CD14-positive monocyte (primary cell): Measurements from ENCODE around the gene BTN3A1. TPM values are rescaled to one million over a fixed set of nuclear protein-coding genes. Genes with fewer than 3 reads are reported as not detected.
A peak's percentile ranks its signal among the peaks of the same experiment; 100 is the strongest.

Experiments used
- DNase-seq, 3 donors: peaks; one replicate each; pipeline ENCODE4 v3.0.0-alpha.2; 2011 to 2022
- H2AFZ ChIP-seq: 2 replicates; pipeline ENCODE4 v1.6.0; 2012; ENCODE audit warnings: mild to moderate bottlenecking, low read depth, low read length, inconsistent platforms; ENCODE audit not compliant: insufficient read depth, poor library complexity, severe bottlenecking
- H3K27ac ChIP-seq, 2 donors: 1 replicate in 1 of 2; 2 replicates in 1 of 2; pipeline ENCODE4 v1.5.1; 2012 to 2013; ENCODE audit warnings: low read length in 2 of 2, control low read depth in 1 of 2, inconsistent platforms in 1 of 2, low read depth in 1 of 2, mild to moderate bottlenecking in 1 of 2
- H3K27me3 ChIP-seq, 2 donors: one replicate each; pipeline versions ENCODE4 v1.6.0 to v1.6.1; 2011 to 2013; ENCODE audit warnings: low read length in 2 of 2; ENCODE audit not compliant: control insufficient read depth in 2 of 2, insufficient read depth in 2 of 2
- H3K36me3 ChIP-seq, 2 donors: replicated peaks in 1 of 2; 1 replicate in 1 of 2; 2 replicates in 1 of 2; pipeline versions ENCODE4 v1.5.1 to v1.6.1; 2012 to 2013; ENCODE audit warnings: low read length in 2 of 2, control low read depth in 1 of 2, inconsistent platforms in 1 of 2, mild to moderate bottlenecking in 1 of 2; ENCODE audit not compliant: insufficient read depth in 2 of 2, control insufficient read depth in 1 of 2
- H3K4me1 ChIP-seq, 2 donors: 1 replicate in 1 of 2; 2 replicates in 1 of 2; pipeline versions ENCODE4 v1.5.1 to v1.6.1; 2012 to 2013; ENCODE audit warnings: low read length in 2 of 2, control low read depth in 1 of 2, inconsistent platforms in 1 of 2, mild to moderate bottlenecking in 1 of 2, moderate library complexity in 1 of 2; ENCODE audit not compliant: insufficient read depth in 2 of 2, control insufficient read depth in 1 of 2
- H3K4me2 ChIP-seq: replicated peaks from 2 replicates; pipeline ENCODE3; 2012; ENCODE audit warnings: low read length, moderate library complexity, mild to moderate bottlenecking; ENCODE audit not compliant: poor library complexity, severe bottlenecking; ENCODE audit errors: extremely low read depth
- H3K4me3 ChIP-seq, 3 experiments: fragments of 200-600 bp in 1 of 3; sonication (generic) in 1 of 3; replicated peaks in 1 of 3; 1 replicate in 2 of 3; 2 replicates in 1 of 3; pipeline ENCODE4 v1.5.1; 2011 to 2013; ENCODE audit warnings: low read length in 3 of 3, mild to moderate bottlenecking in 3 of 3, control low read depth in 2 of 3, low read depth in 2 of 3, inconsistent platforms in 1 of 3, moderate library complexity in 1 of 3
- H3K79me2 ChIP-seq: 2 replicates; pipeline ENCODE4 v1.6.0; 2012; ENCODE audit warnings: mild to moderate bottlenecking, control low read depth, inconsistent platforms, low read length, moderate library complexity; ENCODE audit not compliant: insufficient read depth
- H3K9ac ChIP-seq: 2 replicates; pipeline ENCODE4 v1.6.0; 2017; ENCODE audit warnings: low read length, mild to moderate bottlenecking; ENCODE audit not compliant: insufficient read depth, poor library complexity, severe bottlenecking
- H3K9me3 ChIP-seq, 2 donors: replicated peaks in 1 of 2; 1 replicate in 1 of 2; 2 replicates in 1 of 2; pipeline versions ENCODE4 v1.5.1 to v1.6.1; 2012 to 2013; ENCODE audit warnings: low read length in 2 of 2, control low read depth in 1 of 2; ENCODE audit not compliant: control insufficient read depth in 1 of 2, insufficient read depth in 1 of 2
- H4K20me1 ChIP-seq: 2 replicates; pipeline ENCODE4 v1.6.0; 2012; ENCODE audit warnings: mild to moderate bottlenecking, low read length, control low read depth, moderate library complexity; ENCODE audit not compliant: insufficient read depth
- H3K27ac Mint-ChIP-seq, 7 donors: one replicate each; pipeline ENCODE4 v1.8.0; 2020; ENCODE audit warnings: mild to moderate bottlenecking in 7 of 7, mixed read lengths in 7 of 7, moderate library complexity in 6 of 7, inconsistent platforms in 2 of 7
- H3K27me3 Mint-ChIP-seq, 3 donors: one replicate each; pipeline ENCODE4 v1.8.0; 2021 to 2022; ENCODE audit warnings: low read depth in 3 of 3, mild to moderate bottlenecking in 3 of 3, mixed read lengths in 3 of 3, moderate library complexity in 3 of 3, inconsistent platforms in 1 of 3
- H3K36me3 Mint-ChIP-seq, 2 donors: one replicate each; pipeline ENCODE4 v1.8.0; 2020; ENCODE audit warnings: mixed read lengths in 2 of 2, inconsistent platforms in 1 of 2, mild to moderate bottlenecking in 1 of 2
- H3K4me1 Mint-ChIP-seq: one replicate; pipeline ENCODE4 v1.8.0; 2020; ENCODE audit warnings: mild to moderate bottlenecking, mixed read lengths
- H3K4me3 Mint-ChIP-seq, 2 donors: one replicate each; pipeline ENCODE4 v1.8.0; 2020; ENCODE audit warnings: mild to moderate bottlenecking in 2 of 2, mixed read lengths in 2 of 2, moderate library complexity in 1 of 2
- H3K9me3 Mint-ChIP-seq, 7 donors: one replicate each; pipeline ENCODE4 v1.8.0; 2020 to 2022; ENCODE audit warnings: mixed read lengths in 7 of 7, mild to moderate bottlenecking in 6 of 7, moderate library complexity in 6 of 7, inconsistent platforms in 2 of 7
- WGBS: methylation state at CpG from one replicate; pipeline ENCODE4 v1.1.5; 2013; ENCODE audit warnings: missing lambda C conversion rate; ENCODE audit not compliant: insufficient coverage; 5-methylcytosine and 5-hydroxymethylcytosine counted together
- intact Hi-C, 2 donors: fragments of 100-400 bp; cut with micrococcal nuclease; formaldehyde crosslinking; loops; one replicate each; pipeline versions ENCODE4 v1.15.0 to v1.15.1; 2023
- polyA plus RNA-seq, 3 donors: library from polyadenylated mRNA; depleted of rRNA in 1 of 3; unstranded in 2 of 3; stranded (reverse) in 1 of 3; fragments of 300-500 nt in 2 of 3; fragments of >200 nt in 1 of 3; fragmentation: Illumina TruSeq in 2 of 3; gene quantifications; 1 replicate in 2 of 3; 2 replicates in 1 of 3; pipeline ENCODE4 v1.2.3, GENCODE V29; 2012 to 2021
- TF ChIP-seq, protein P1 (sequence below): fragments of 200-600 bp; IDR thresholded peaks from one replicate; pipeline ENCODE4 v1.8.0; 2022; ENCODE audit warnings: antibody characterized with exemption, mild to moderate bottlenecking

The BTN3A1 gene
- polyA plus RNA-seq, 3 donors = 19.7 to 114 (median 25.1) TPM

DNA sequence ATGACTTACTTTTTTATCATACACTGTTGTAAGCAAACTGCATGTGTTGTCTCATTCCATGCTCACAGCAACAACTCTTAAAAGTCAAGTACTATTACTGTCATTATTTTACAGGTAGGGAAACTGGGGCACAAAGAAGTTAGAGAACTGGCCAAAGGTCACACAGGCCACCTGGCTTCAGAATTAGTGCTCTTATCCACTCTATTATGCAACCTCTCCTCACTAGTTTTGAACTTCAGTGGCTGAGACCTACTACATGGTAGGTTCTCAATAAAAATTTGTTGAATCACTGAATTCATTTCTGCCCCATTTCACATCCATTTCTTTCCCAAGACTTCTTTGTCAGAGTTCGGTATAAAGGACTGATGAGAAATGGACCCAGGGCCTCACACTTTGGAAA is 35.9 kb downstream of the BTN3A1 start:
- Histone ChIP-seq H3K4me1 (peaks cover 15 to 31% of the 10 kb centered on the region in 2 donors), H3K79me2 (peaks cover 20% of the 10 kb centered on the region), H4K20me1 (no peaks in the 10 kb centered on the region), H2AFZ (no peak overlapping the region), H3K27ac (no peak overlapping the region), H3K9me3 (peaks cover 7 to 16% of the 10 kb centered on the region in 2 donors), H3K36me3 (no peaks in the 10 kb centered on the region), H3K4me2 (no peak overlapping the region), H3K9ac (no peak overlapping the region), H3K27me3 (no peaks in the 10 kb centered on the region), H3K4me3 (no peak overlapping the region)
- peaks cover 0 to 1% (median 0%) of the 10 kb centered on the region in 3 donors for H3K27me3 Mint-ChIP-seq
- WGBS = no CpG with 5 or more reads among the region's 1 CpG
- intact Hi-C loops = no loop called here
- H3K27ac Mint-ChIP-seq = no peak overlapping the region
- peaks cover 11 to 22% (median 15%) of the 10 kb centered on the region in 7 donors for H3K9me3 Mint-ChIP-seq
- no peak for DNase-seq
- H3K4me1 Mint-ChIP-seq = peaks cover 22% of the 10 kb centered on the region
- TF ChIP-seq, protein P1, sequence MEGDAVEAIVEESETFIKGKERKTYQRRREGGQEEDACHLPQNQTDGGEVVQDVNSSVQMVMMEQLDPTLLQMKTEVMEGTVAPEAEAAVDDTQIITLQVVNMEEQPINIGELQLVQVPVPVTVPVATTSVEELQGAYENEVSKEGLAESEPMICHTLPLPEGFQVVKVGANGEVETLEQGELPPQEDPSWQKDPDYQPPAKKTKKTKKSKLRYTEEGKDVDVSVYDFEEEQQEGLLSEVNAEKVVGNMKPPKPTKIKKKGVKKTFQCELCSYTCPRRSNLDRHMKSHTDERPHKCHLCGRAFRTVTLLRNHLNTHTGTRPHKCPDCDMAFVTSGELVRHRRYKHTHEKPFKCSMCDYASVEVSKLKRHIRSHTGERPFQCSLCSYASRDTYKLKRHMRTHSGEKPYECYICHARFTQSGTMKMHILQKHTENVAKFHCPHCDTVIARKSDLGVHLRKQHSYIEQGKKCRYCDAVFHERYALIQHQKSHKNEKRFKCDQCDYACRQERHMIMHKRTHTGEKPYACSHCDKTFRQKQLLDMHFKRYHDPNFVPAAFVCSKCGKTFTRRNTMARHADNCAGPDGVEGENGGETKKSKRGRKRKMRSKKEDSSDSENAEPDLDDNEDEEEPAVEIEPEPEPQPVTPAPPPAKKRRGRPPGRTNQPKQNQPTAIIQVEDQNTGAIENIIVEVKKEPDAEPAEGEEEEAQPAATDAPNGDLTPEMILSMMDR = no peak
- no peak overlapping the region for H3K4me3 Mint-ChIP-seq
- H3K36me3 Mint-ChIP-seq = peaks cover 5 to 12% of the 10 kb centered on the region in 2 donors

DNA sequence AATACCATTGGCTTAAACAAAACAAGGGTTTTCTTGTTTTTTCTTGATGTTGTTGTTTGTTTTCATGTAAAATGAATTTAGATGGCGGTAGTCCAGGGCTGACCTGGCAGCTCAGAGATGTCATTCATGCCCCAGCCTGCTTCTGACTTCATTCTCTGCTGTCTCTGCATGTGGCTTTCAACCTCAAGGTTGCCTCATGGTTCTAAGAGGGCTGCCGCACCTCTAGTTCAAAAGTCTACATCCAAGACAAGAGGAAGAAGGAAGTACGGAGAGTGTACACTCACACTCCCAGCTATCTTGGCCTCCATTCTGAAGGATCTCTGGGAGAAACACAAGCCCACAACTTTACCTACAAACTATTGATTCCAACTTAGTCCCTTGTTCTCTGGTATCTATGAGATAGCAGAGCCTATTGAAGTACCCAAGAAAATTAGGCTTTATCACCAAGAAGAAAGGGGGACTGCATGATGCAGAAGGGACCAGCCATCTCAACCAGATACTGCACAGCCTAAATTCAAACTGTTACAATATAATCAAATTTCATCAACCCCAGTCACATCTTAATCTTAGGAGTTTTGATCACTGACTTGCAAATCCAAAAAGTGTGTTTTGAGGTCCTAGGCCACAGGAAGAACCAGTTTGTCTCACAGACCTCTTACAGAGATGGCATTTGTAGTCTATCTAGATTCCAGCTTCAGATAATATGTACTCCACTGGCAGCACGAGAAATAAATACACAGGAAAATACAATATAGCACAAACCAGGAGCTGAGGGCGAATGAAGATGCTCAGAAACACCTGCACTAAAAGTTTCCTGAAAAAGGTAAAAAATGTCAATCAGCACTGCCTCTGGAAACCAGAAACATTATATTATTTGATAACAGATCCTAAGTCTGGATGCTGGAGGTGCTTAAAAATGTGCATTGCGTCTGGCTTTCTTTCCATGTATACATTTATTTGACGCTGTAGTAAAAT is 37.4 kb downstream of the BTN3A1 start:
- H3K4me3 Mint-ChIP-seq = peak overlapping the region; percentile 89 to 99
- intact Hi-C loops = no loop called here
- Histone ChIP-seq H3K36me3 (peaks cover 4 to 6% of the 10 kb centered on the region in 2 donors), H3K79me2 (peaks cover 20% of the 10 kb centered on the region), H3K9me3 (peaks cover 1 to 5% of the 10 kb centered on the region in 2 donors), H2AFZ (peak overlapping the region; percentile 88), H3K4me1 (peaks cover 15 to 31% of the 10 kb centered on the region in 2 donors), H3K27ac (peak overlapping the region in 1 of 2 donors; percentile 96), H3K27me3 (no peaks in the 10 kb centered on the region), H3K4me3 (peak overlapping the region; percentile 59 to 99 (median 91)), H4K20me1 (no peaks in the 10 kb centered on the region), H3K9ac (peak overlapping the region; percentile 80), H3K4me2 (peak overlapping the region; percentile 81)
- DNase-seq = no peak
- TF ChIP-seq, protein P1 = no peak
- H3K36me3 Mint-ChIP-seq = peaks cover 11 to 13% of the 10 kb centered on the region in 2 donors
- peak overlapping the region; percentile 90 to 100 (median 97) for H3K27ac Mint-ChIP-seq
- H3K9me3 Mint-ChIP-seq = peaks cover 2 to 8% (median 3%) of the 10 kb centered on the region in 7 donors
- H3K27me3 Mint-ChIP-seq = no peaks in the 10 kb centered on the region
- H3K4me1 Mint-ChIP-seq = peaks cover 22% of the 10 kb centered on the region
- WGBS = 50% methylated on average over 2 of the region's 7 CpGs
